CD4-positive, alpha-beta T cell treated with Interferon gamma for 1 hour (primary cell): ENCODE data around the gene KDM2A.
A peak's percentile ranks its signal among the peaks of the same experiment; 100 is the strongest.

Experiments used
- DNase-seq: peaks from one replicate; pipeline ENCODE4 v3.0.0-alpha.2; 2020

The KDM2A gene

DNA sequence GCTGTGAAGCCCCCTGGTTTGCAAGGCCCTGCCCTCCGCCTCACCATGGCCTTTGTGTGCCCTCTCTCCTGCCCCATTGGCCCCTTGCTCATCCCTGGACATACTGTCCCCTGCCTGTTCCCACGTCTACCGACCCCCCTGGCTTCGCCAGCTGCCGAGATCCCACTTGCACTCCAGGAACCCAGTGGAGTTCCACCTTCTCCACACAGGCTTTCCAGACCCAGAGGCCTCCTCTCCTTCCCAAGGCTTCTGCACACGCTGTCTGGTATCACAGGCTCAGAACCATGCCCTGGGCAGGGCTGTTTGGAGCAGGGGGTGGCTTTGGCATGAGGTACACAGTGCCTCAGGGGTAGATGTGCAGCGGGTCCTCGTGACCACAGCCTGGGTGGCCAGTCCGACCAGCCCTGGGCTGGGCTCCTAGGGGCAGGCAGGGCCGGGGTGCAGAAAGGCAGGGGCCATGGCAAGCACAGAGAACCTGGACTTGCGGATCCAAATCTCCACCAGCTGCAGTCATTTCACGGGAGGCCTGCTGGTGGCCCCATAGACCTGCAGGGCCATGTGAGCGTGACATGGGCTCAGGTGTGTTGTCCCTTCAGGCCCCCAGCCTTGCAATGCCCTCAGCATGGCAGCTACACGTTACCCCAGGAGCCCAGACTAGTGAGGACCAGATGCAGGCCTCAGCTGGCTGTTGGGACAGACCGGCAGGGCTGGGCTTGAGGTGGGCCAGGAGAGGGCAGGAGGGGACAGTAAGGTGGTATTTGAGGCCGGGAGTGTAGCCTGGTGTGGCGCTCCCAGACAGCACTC, 156.7 kb downstream of the KDM2A start:
- DNase-seq: no peak

DNA sequence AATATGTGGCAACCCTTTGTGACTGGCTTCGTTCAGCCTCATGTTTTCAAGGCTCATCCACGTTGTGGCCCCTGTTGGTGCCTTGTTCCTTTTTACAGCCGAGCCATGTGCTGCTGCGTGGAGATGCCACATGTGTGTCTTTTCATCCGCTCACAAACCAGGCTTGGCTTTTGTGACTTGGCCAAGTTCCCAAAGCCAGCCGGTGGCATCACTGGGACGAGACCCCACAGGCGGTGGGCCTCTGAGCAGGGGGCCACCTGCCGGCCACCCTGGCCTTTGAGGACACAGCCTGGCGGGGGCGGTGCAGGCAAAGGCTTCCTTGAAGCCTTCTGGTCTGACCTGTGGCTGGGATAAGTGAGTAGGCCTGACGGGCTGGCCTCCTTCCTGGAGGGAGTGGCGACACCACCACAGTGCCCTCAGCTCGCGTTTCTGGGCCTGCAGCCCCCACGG, 157.7 kb downstream of the KDM2A start:
- DNase-seq: peak; percentile 51

DNA sequence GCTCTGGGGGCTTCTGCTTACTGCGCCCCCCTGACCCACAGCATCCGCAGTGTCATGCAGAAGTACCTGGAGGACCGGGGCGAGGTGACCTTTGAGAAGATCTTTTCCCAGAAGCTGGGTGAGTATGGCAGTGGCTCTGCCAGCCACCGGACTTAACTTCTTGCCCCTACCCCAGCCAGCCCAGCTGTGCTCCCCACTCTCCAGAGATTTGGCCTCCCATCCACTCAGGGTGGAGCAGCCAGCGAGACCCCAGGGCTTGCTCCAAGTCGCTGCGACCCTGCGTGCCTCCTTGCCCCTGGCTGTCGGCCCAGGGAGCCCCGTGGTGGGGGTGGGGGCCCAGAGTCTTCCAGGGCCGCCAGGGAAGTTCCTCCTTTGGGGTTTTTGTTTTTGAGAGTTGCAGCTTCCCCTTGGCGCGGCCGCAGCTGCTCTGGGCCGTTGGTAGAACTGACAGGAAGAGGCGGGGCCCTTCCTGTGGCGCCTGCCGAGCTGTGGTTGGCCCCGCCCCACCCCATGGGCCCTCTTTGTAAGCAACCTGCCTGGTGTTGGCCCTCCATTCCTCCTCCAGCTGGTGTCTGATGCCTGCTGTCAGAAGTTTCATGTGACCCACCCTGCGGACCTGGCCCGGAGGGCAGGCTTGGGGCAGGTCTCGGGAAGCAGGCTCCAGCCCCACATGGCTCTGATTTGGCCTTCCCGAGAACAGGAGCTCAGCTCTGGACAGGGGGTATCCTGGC, 158.3 kb downstream of the KDM2A start:
- DNase-seq: peak; percentile 96

DNA sequence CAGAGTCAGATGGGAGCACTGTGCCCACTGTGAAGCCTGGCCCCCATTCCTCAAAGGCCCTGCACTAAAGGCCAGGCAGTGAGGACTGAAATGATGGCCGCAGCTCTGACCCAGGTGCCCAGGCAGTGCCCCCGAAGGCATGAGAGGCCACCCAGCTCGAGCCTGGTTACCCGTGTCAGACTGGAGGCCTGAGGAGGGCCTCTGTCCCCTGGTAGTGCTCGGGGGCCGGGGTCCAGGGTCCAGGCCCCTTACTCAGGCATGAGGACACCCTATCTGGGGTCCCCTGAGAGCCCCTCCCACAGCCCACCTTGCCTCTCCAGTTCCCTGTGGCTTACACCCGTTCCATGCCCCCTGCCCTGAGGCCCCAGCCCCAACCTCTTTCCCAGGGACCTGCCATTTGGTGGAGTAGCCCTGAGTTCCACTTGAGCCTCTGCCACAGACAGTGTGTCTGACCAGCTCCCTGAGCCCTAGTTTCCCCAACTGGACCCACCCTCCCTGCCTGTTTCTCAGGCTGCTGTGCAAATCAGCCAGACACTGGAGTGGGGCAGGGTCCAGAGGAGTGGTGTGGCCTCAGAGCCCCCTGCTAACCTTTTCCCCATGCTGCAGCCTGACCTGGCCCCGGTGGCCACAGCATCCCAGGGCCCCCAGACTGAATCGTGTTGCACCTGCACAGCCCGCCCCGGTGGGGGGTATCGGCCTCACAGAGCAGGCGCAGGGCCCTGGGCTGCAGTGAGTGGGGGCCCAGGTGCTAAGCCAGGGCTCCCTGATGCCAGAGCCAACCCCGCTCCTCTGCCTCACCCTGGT, 159.3 kb downstream of the KDM2A start:
- peak; percentile 0 for DNase-seq

DNA sequence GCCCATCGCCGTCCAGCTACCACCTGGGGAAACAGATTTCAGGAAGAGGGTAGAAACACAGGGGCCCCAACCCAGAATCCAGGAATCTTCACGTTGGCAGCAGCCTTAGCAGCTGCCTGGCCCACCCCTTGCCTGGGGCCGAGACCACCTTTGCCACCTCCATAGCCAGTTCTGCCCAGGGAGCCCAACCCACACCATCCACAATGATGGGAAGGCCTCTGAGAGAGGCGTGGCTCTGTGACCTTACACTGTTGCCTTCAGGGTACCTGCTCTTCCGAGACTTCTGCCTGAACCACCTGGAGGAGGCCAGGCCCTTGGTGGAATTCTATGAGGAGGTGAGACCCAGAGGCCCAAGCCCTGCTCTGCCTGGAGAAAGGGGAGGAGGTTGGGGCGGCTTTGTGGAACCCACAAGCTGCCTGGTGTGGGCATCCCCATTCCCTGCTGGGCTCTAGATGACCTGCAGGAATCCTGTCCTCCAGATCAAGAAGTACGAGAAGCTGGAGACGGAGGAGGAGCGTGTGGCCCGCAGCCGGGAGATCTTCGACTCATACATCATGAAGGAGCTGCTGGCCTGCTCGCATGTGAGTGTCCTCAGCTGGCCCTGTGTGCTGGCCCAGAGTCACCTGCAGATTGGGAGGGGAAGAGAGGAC, 160.0 kb downstream of the KDM2A start:
- peak; percentile 0 for DNase-seq

DNA sequence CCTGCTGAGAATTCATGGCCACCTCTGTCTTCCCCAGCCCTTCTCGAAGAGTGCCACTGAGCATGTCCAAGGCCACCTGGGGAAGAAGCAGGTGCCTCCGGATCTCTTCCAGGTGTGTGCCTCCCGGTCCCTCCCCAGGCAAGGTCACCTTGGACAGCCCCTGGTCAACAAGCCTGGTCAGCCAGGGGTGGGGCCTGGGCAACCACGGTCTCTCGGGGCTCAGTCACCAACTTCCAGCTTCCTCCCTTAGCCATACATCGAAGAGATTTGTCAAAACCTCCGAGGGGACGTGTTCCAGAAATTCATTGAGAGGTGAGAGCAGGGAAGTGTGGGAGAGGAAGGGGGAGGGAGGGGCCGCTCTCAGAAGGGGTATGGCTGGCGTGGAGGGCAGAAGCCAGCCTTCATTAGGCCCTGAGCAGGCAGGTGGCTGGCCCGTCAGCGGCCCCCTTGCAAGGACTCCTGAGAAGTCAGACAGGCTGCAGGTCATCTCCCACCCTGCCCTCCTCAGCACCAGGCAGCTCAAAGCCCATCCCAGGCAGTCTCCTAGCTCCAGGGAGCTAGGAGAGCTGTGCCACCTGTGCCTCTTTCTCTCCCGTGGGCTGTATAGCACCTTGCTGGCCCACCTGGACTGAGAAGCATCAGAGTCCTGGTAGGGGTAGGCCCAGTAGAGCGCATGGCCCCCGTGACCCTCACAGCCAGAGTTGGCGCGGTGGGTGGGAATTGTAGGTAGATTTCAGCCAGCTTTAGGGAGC, 160.7 kb downstream of the KDM2A start:
- DNase-seq: no peak

DNA sequence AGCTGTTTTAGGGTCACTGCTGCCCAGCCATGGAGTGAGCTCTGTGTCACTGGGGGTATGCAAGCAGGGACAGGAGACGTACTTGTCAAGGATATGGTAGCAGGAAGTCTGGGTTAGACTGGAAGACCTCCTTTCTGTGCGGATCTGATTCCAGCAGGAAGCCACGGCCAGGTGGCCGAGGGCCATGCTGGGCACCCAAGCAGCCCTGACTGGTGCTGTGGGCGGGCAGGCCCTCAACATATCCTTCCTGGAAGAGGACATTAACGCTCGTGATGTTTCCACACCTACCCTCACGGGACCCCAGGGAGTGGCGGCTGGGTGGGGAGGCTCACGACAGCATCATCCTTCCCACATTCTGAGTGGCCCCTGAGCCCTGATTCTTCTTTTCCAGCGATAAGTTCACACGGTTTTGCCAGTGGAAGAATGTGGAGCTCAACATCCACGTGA, 161.3 kb downstream of the KDM2A start:
- DNase-seq: no peak

DNA sequence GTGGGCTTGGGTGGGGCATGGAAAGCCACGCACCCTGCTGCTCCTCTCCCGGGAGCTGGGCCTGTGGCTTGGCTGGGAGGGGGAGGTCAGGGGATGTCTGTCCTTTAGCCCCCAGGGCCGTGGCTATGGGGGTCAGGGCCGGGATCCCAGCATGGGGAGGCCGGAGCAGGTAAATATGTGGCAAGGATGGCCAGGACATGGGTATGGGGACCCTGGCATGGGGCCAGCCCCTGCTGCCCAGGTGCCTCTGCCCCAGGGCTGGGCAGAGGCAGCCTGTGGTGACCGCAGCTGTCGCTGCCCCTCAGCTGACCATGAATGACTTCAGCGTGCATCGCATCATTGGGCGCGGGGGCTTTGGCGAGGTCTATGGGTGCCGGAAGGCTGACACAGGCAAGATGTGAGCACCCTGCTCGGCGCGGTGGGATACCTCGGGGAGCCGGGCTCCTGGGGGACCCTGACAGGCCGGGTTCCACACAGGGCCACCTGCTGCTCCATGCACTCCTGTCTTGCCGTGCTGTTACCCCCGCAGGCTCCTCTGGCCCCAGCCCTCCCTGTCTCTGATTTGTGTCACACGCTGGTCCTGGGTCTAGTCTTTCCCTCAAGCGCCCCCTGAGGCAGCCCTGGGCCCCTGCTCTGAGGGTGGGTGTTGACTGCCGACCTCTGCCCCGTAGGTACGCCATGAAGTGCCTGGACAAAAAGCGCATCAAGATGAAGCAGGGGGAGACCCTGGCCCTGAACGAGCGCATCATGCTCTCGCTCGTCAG, 161.9 kb downstream of the KDM2A start:
- no peak for DNase-seq

DNA sequence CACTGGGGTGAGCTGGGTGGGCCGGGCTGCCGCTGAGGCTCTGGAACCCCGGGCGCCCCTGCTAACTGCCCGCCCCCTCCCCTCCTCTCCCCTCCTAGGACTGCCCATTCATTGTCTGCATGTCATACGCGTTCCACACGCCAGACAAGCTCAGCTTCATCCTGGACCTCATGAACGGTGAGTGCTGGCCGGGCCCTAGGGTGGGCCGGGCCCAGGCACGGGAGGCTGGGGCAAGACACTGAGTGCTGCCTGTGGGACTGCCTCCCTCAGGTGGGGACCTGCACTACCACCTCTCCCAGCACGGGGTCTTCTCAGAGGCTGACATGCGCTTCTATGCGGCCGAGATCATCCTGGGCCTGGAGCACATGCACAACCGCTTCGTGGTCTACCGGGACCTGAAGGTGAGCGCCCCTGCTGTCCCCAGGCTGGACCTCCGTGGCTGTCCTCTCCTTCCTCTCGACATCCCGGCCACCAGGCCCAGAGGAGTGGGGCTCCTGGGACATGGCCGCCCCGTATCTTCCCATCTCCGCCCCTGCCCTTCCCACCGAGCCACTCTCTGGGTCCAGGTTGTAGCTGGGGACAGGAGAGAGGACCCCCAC, 162.6 kb downstream of the KDM2A start:
- DNase-seq: no peak

DNA sequence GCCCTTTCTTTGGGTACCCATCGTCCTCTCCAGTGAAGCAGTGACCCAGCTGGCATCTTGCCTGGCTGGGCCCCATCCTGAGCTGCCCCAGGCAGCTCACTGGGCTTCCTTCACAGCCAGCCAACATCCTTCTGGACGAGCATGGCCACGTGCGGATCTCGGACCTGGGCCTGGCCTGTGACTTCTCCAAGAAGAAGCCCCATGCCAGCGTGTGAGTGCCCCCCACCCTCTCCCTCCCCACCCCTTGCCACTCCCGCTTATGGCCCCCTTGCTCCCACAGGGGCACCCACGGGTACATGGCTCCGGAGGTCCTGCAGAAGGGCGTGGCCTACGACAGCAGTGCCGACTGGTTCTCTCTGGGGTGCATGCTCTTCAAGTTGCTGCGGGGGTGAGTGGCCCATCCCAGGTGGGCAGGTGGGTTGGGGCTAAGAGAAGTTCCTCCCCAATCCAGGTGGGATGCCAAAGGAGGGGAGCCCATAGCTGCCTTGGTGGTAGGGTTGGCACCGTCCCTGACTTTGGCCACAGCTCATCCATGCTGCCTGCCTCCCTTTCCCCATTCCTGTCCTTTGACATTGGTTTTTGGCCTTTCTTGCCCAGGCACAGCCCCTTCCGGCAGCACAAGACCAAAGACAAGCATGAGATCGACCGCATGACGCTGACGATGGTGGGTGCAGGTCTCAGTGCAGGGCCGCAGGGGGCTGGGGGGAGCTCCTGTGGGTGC, 163.3 kb downstream of the KDM2A start:
- DNase-seq: no peak

DNA sequence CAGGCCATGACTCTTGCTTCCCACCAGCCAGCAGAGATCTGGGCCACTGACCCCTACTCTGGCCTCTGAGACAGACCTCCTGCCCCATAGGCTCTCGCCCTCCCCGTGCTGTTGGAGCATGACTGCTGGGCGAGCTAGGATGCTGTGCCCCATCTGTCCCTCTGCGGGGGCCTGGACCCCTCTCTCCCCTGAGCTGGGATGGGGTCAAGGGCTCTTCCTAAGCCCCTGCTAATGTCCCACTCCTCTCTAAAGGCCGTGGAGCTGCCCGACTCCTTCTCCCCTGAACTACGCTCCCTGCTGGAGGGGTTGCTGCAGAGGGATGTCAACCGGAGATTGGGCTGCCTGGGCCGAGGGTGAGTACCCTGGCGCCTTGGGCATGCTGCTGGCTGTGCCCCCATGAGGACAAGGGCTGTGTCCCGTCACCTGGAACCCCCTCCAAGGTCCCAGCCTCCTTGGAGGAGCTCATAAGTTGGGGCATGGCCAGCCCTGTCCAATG, 163.9 kb downstream of the KDM2A start:
- no peak for DNase-seq

DNA sequence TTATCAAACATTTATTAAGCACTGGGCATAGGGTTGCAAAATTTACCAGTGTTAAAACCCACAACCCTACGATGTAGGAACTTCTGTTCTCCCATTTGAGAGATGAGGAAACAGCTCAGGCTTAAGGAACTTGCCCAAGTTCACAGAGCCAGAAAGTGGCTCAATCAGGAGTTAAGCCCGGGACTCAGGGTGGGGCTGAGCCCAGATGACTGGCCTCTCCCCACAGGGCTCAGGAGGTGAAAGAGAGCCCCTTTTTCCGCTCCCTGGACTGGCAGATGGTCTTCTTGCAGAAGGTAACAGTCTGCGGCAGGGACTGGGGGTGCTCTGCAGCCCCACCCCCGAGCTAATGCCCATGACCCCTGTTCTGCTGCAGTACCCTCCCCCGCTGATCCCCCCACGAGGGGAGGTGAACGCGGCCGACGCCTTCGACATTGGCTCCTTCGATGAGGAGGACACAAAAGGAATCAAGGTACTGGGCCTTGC, 164.5 kb downstream of the KDM2A start:
- no peak for DNase-seq

DNA sequence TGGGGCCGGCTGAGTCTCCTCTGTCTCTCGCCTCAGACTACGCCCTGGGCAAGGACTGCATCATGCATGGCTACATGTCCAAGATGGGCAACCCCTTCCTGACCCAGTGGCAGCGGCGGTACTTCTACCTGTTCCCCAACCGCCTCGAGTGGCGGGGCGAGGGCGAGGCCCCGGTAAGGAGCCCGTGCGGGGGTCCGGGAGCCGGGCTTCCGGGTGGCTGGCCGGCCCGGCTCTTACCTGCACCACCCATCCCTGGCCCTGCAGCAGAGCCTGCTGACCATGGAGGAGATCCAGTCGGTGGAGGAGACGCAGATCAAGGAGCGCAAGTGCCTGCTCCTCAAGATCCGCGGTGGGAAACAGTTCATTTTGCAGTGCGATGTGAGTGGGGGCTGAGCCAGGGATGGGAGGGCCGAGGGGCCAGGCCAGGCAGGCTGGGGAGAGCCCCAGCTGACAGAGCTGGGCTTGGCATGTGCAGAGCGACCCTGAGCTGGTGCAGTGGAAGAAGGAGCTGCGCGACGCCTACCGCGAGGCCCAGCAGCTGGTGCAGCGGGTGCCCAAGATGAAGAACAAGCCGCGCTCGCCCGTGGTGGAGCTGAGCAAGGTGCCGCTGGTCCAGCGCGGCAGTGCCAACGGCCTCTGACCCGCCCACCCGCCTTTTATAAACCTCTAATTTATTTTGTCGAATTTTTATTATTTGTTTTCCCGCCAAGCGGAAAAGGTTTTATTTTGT, 165.9 kb downstream of the KDM2A start:
- DNase-seq: no peak

DNA sequence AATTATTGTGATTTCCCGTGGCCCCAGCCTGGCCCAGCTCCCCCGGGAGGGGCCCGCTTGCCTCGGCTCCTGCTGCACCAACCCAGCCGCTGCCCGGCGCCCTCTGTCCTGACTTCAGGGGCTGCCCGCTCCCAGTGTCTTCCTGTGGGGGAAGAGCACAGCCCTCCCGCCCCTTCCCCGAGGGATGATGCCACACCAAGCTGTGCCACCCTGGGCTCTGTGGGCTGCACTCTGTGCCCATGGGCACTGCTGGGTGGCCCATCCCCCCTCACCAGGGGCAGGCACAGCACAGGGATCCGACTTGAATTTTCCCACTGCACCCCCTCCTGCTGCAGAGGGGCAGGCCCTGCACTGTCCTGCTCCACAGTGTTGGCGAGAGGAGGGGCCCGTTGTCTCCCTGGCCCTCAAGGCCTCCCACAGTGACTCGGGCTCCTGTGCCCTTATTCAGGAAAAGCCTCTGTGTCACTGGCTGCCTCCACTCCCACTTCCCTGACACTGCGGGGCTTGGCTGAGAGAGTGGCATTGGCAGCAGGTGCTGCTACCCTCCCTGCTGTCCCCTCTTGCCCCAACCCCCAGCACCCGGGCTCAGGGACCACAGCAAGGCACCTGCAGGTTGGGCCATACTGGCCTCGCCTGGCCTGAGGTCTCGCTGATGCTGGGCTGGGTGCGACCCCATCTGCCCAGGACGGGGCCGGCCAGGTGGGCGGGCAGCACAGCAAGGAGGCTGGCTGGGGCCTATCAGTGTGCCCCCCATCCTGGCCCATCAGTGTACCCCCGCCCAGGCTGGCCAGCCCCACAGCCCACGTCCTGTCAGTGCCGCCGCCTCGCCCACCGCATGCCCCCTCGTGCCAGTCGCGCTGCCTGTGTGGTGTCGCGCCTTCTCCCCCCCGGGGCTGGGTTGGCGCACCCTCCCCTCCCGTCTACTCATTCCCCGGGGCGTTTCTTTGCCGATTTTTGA, 166.8 kb downstream of the KDM2A start:
- DNase-seq: no peak

DNA sequence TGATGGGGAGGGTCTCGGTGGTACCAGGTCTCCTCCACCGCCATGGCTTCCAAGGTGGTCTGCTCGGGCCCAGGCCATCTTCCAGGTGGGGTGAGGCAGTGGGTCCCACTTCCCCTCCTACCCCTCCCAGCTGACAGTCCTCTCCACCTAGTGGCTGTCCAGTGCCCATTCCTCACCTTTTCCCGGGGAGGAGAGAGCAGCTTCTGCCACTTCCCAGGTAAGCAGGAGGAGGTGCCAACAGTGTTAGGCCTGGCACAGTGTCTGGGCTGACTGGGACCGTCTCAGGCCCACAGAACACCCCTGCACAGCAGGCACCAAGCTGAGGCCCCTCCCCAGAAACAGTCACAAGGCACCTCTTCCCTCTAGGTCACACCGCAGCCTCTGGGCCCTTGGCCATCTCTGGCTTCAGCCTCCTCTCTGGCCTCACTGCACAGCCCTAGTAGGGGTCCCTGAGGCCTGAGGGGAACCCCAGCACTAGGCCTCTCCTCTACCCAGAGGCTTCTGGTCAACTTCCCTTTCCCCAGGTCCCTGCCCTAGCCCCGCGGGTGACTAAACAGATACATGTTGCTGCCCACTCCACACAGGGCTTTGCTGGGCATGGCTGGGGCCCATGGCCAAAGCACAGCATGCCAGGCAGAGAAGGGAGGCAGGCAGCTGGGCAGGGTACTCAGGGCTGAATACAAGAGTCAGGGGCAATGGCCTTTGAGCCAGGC, 167.7 kb downstream of the KDM2A start:
- peak; percentile 52 for DNase-seq

DNA sequence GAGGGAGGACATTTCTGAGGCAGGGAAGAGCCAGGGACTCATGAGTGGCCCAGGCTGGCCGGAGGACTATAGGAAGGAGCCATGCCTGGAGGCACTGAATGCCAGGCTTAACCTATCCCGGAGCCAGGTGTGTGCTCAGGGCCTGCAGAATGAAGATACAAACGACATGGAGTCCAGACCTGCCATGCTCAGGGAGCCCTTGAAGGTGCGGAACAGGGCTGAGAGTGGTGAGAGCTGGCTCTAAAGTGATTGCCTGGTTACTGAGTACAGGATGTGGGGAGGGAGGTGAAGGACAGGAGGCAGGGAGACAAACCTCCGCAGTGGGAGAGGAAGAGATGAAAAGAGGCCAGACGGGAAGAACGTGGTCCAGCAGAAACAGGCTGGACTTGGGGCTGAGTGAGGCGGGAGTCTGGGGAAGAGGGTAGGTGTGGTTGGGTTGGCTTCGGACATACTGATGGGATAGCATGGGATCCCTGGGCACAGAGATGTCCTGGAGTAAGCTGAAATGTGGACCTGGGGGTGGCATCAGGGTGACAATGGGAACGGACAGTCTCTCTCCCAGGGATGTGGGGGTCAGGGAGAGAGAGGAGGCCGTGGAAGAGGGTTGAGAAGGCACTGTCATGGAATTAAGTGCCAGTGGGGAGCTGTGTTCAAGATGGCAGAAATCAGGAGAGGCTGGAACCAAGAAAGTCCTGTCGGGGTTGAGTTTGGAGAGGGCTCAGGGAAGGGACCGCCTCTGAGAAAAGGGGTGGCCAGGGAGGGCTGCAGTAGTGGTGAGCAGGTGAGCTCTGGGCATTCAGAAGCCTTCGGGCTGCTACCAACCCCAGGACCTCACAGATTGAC, 168.5 kb downstream of the KDM2A start:
- no peak for DNase-seq

DNA sequence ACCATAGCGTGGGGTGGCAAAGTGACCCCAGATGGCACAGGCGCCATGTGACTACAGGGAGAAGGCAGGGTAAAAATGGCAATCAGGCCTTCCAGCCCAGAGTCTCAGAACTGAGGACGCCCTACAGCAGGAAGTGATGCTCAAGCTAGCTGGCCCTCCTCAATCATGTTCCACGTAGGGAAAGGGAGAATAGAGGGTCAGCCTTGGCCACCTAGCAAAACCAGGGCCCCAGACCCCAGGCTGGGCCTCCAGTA, 169.1 kb downstream of the KDM2A start:
- no peak for DNase-seq
